ENCODE data around the gene RAX. TPM values are rescaled to one million over a fixed set of nuclear protein-coding genes. Genes with fewer than 3 reads are reported as not detected.
A peak's percentile ranks its signal among the peaks of the same experiment; 100 is the strongest.

RAX gene
- total RNA-seq, 1 experiment from 2014 or later = 0.94 TPM

- ATAC-seq (no peak), DNase-seq (ENCODE audit: low spot score) (no peak)
- Mint-ChIP-seq H3K27me3 (ENCODE audit: low read depth) (peaks cover 97% of the 10 kb centered on the region), H3K27ac (no peak overlapping the region), H3K36me3 (no peaks in the 10 kb centered on the region), H3K4me3 (peak overlapping the region; percentile 54), H3K9me3 (no peaks in the 10 kb centered on the region), H3K4me1 (peaks cover 65% of the 10 kb centered on the region)
- CTCF ChIA-PET = interaction anchor here (1.8 to 3.9 kb wide), 6 partner anchors 8 to 426 kb away, joined by 6 to 28 read pairs (median 21); partner anchors contain the start of genes CCBE1 and GRP
- TF ChIP-seq KAT7 (CRISPR knock-in tag; IDR thresholded peaks at IDR 0.05; ENCODE audit: borderline replicate concordance) (no peak), E2F4 (CRISPR knock-in tag; IDR thresholded peaks at IDR 0.05; ENCODE audit: borderline replicate concordance, low read depth) (no peak), ZNF263 (CRISPR knock-in tag; IDR thresholded peaks at IDR 0.05; ENCODE audit: low read depth) (no peak), CBFB (CRISPR knock-in tag; IDR thresholded peaks at IDR 0.05; ENCODE audit: low read depth) (no peak), GABPB1 (CRISPR knock-in tag; IDR thresholded peaks at IDR 0.05) (no peak), SOX15 (CRISPR knock-in tag; IDR thresholded peaks at IDR 0.05) (no peak), TEAD1 (CRISPR knock-in tag; IDR thresholded peaks at IDR 0.05) (no peak), IRF1 (CRISPR knock-in tag; IDR thresholded peaks at IDR 0.05) (no peak)
- POLR2A ChIA-PET = no interaction called here
These were observed 1.5 kb downstream of the RAX start for GRCh38 chr18:59271606-59272220.

- no peaks in the 10 kb centered on the region for H3K9me3 Mint-ChIP-seq
- DNase-seq (ENCODE audit: low spot score) = no peak
- TF ChIP-seq MLX (CRISPR knock-in tag; IDR thresholded peaks at IDR 0.05) = no peak
- TF ChIP-seq RELA (CRISPR knock-in tag; IDR thresholded peaks at IDR 0.05; ENCODE audit: borderline replicate concordance) = no peak
- TF ChIP-seq RORB (CRISPR knock-in tag; IDR thresholded peaks at IDR 0.05) = no peak
- no peak for TF ChIP-seq EMX1 (CRISPR knock-in tag; IDR thresholded peaks at IDR 0.05)
- TF ChIP-seq ZNF671 (CRISPR knock-in tag; IDR thresholded peaks at IDR 0.05) = no peak
- no peak for TF ChIP-seq ERG (CRISPR knock-in tag; IDR thresholded peaks at IDR 0.05)
- peaks cover 66% of the 10 kb centered on the region for H3K4me1 Mint-ChIP-seq
- no peak for ATAC-seq
- H3K36me3 Mint-ChIP-seq = no peaks in the 10 kb centered on the region
- H3K4me3 Mint-ChIP-seq = peak overlapping the region; percentile 18; the same call in 1 of the 2 replicates
- CTCF ChIA-PET = interaction anchor here (2.1 to 4.9 kb wide), 3 partner anchors 21 to 132 kb away, joined by 16 to 45 read pairs (median 22); no protein-coding TSS in a partner anchor
- no peak overlapping the region for H3K27ac Mint-ChIP-seq
- H3K27me3 Mint-ChIP-seq (ENCODE audit: low read depth) = peaks cover 97% of the 10 kb centered on the region
- POLR2A ChIA-PET = no interaction called here
These were observed 2.5 kb downstream of the RAX start for GRCh38 chr18:59270689-59271257.

GRCh38 chr18:59269563-59270119, 3.6 kb downstream of the RAX start:
- no peak for ATAC-seq
- Mint-ChIP-seq H3K4me3 (peak overlapping the region; percentile 76), H3K27me3 (ENCODE audit: low read depth) (peaks cover 97% of the 10 kb centered on the region), H3K4me1 (peaks cover 61% of the 10 kb centered on the region), H3K9me3 (no peaks in the 10 kb centered on the region), H3K36me3 (no peaks in the 10 kb centered on the region), H3K27ac (no peak overlapping the region)
- TF ChIP-seq ZBTB21 (CRISPR knock-in tag; IDR thresholded peaks at IDR 0.05; ENCODE audit: borderline replicate concordance) = no peak
- no peak for TF ChIP-seq AFF4 (CRISPR knock-in tag; IDR thresholded peaks at IDR 0.05; ENCODE audit: borderline replicate concordance)
- TF ChIP-seq IRF2 (CRISPR knock-in tag; IDR thresholded peaks at IDR 0.05; ENCODE audit: borderline replicate concordance, low read depth) = no peak
- no peak for TF ChIP-seq CDX4 (CRISPR knock-in tag; IDR thresholded peaks at IDR 0.05; ENCODE audit: borderline replicate concordance)
- TF ChIP-seq CREM (CRISPR knock-in tag; IDR thresholded peaks at IDR 0.05) = no peak
- CTCF ChIA-PET = interaction anchor here (0.7 to 4.9 kb wide), 14 partner anchors 17 to 554 kb away, joined by 3 to 45 read pairs (median 3); partner anchors contain the start of genes CCBE1 and GRP
- POLR2A ChIA-PET = interaction anchor here (0.6 to 1.8 kb wide), 3 partner anchors 38 to 132 kb away, joined by 4 to 6 read pairs (median 5); partner anchors contain the start of gene LMAN1
- no peak for DNase-seq (ENCODE audit: low spot score)
